Stimulated activated CD4-positive, alpha-beta T cell treated with anti-CD3 and anti-CD28 coated beads, Interleukin-4, amount 100 ng/mL, for 4 hours (primary cell): Measurements from ENCODE around the gene TSC2.
"Not testable (repeated sequence)": the region's sequence is repeated elsewhere in the genome, so short reads cannot be mapped to it uniquely, and the experiment has no call there.

ENCODE experiments used
- DNase-seq, 2 experiments: peaks; one replicate each; pipeline ENCODE4 v3.0.0-alpha.2; 2020

Gene TSC2

DNA sequence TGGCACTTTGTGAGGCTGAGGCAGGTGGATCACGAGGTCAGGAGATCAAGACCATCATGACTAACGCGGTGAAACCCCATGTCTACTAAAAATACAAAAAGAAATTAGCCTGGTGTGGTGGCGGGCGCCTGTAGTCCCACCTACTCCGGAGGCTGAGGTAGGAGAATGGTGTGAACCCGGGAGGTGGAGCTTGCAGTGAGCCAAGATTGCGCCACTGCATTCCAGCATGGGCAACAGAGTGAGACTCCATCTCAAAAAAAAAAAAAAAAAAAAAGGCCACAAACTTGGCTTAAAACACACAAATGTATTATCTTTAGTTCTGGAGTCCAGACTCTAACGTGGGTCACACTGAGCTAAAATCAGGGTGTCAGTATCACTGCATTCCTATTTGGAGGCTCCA lies 36.1 kb upstream of the TSC2 start:
- DNase-seq: not testable (repeated sequence)

DNA sequence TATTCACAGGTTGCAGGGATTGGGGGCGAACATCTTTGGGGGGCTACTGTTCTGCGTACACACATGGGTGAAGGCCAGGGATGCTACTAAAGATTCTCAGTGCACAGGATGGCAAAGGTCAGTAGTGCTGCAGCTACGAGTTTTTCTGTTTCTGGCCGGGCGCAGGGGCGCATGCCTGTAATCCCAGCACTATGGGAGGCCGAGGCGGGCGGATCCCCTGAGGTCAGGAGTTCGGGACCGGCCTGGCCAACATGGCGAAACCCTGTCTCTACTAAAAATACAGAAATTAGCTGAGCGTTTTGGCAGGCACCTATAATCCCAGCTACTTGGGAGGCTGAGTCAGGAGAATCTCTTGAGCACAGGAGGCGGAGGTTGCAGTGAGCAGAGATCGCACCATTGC lies 34.3 kb upstream of the TSC2 start:
- DNase-seq: no peak

DNA sequence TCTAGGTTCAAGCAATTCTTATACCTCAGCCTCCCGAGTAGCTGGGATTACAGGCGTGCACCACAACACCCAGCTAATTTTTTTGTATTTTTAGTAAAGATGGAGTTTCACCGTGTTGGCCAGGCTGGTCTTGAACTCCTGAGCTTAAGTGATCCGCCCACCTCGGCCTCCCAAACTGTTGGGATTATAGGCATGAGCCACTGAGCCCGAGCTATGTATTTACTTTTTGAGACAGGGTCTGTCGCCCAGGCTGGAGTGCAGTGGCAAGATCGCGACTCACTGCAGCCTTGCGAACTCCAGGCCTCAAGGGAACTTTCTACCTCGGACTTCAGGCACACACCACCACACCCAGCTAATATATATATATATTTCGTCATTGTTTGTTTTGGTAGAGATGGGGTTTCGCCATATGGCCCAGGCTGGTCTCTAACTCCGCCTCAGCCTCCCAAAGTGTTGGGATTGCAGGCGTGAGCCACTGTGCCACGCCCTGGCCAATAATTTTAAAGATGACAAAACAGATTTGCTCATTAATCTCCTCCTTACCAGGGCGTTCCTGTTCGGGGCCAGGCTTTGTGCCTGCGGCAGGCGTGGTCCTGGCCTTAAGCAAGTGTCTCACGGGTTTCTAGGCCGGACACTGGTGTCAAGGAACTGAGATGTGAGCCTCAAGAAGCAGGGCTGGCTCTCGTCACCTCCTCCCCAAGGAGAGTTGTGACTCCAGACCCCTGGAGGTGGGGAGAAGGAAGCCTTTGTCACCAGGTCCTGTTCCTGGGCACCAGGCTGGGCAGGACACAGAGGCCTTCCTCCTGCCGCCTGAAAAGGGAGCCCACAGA lies 32.5 kb upstream of the TSC2 start:
- no peak for DNase-seq

DNA sequence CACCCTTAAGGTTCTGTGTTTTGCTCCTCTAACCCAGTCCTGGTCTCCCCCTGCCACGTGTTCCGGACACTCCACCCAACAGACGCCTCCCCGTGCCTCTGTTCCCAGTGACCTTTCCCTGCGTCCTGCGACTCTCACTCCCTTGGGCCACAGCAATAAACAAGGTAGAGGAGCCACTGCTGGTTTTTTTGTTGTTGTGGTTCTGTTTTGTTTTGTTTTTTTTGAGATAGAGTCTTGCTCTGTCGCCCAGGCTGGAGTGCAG lies 31.9 kb upstream of the TSC2 start:
- DNase-seq: no peak

DNA sequence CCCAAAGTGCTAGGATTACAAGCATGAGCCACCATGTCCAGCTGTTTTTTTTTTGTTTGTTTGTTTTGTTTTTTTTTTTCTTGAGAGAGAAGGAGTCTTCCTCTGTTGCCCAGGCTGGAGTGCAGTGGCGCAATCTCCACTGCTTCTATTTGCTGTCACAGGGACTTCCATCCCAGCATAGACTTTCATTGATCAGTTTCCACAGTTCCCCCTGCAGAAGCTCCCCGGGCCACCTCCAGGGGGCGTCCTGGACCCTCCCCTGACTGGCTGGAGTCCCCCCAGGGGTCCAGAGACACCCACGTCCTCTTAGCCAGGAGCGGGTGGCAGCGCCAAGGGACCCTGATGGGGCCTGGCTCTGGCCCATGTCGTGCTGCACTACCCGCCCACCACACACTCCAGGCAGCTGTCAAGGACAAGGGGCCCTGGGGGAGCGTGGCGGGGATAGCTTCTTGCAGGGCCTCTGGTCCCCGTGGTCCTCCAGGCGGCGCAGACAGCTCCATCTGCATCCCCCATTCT lies 31.3 kb upstream of the TSC2 start:
- no peak for DNase-seq

DNA sequence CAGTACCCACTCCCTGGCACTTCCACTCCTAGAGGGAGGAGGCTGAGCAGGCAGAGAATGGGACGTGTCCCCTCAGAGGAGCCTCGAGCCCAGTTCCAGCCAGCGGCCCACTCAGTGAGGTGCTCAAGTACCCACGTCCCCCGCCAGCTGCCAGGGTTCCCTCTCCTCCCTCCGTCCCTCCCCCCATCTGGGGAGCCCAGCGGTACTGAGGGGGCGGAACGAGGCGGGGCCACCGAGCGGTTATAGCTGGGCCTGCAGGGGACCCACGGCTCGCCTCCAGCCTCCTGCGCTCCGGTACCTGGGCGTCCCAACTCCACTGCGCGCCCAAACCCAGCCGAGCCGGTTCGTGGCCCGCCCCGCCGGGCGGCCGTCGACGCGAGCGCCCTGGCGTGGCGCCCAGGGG lies 28.3 kb upstream of the TSC2 start, which contains the start of gene NPW:
NPW (plus strand) TSS at position 268 of the 403 bp plus-strand sequence.
- peak; percentile 37 to 40 for DNase-seq

DNA sequence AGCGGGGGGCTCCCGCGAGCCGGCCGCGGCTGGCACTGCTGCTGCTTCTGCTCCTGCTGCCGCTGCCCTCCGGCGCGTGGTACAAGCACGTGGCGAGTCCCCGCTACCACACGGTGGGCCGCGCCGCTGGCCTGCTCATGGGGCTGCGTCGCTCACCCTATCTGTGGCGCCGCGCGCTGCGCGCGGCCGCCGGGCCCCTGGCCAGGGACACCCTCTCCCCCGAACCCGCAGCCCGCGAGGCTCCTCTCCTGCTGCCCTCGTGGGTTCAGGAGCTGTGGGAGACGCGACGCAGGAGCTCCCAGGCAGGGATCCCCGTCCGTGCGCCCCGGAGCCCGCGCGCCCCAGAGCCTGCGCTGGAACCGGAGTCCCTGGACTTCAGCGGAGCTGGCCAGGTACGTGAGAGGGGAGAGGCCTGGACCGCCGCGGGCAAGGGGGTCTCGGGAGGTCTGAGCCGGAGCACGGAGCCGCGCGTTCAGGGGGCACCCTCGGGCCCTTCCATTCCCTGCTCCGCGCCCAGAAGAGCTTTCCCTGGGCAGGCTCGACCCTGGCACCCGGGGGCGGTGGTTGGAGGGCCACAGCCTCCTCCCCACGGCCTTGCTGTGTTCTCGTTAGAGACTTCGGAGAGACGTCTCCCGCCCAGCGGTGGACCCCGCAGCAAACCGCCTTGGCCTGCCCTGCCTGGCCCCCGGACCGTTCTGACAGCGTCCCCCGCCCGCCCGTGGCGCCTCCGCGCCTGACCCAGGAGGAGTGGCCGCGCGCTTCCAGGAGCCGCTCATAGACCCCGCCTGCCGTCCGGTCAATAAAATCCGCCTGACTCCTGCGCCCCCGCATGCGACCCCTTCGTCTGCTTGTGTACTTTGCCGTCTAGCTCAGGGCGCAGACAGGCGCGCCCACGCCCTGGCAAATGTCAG lies 27.6 kb upstream of the TSC2 start:
- no peak for DNase-seq

DNA sequence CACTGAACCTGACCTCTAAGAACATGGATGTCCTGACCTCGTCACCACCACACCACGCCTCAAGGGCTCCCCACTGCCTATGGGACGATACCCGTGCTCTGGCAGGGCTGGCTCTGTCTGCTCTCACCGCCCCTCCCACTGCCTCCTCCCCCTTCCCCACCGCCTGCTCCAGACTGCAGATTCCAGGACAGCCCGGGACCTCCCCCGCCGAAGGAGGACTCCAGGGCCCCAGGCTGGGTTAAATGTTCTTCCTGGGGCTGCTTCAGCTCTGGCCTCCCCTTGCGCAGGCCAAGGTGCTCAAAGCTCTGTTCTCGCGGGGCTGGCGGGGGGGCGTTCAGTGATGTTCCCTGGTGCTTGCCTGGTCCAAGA lies 25.1 kb upstream of the TSC2 start:
- DNase-seq: no peak

DNA sequence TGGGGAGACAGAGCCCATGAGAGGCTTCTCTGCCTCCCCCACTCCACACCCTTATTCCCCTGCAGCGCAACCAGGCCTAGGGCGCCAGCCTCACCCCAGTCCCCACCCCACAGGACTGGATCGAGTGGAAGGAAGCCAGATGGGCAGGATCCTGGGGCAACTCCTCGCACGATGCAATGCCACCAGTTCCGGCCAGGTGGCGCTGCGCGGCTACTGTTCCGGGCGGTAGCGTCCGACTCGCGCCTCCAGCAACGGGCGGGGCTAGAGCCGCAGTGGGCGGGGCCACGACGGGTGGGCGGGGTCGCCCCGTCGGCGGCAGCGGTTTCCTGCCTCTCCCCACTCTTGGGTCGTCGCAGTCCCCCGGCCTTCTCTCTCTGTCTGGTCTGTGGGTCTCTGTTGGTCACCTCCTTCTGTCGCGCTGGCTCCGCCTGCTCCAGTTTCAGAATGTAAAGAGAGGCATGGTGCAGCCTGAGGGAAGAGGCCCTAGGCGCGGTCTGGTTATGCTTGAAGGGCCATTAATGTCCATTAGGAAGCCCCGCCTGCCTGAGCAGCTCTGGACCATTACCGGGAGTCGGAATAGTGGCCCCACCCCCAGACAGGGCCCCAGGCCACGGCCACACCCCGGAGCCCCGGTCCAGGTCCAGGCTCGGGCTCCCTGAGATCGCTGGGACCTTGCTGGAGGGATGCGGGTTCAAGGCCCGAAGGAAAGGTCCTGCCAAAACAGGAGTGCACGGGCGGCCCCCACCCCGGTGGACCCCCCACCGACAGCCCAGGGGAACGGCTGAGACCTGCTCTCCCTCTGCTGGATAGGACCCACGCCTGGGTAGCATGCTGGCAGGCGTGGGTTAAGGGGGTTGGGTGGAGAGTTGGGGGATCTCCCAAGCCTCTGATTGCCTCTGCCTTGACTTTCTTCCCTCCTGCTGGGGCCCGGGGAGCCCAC lies 24.4 kb upstream of the TSC2 start:
- DNase-seq: peak; percentile 90 to 97

DNA sequence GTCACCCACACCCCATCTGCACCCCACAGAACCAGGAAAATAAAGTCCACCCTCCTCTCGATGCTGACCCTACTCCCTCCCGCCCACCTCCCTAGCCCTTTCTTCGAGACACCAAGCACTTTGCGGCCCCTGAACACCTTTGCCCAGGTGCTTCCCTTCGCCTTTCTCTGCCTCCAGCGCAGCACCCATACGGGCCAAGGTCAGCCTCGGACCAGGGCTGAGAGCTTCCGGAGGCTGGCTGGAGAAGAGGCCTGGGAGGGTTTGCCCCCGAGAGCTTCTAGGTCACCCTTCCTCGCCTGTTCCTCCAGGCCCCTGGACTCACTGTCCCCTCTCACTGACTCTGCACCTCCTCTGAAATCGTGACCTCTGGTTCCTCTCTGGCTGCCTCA lies 23.8 kb upstream of the TSC2 start:
- no peak for DNase-seq

DNA sequence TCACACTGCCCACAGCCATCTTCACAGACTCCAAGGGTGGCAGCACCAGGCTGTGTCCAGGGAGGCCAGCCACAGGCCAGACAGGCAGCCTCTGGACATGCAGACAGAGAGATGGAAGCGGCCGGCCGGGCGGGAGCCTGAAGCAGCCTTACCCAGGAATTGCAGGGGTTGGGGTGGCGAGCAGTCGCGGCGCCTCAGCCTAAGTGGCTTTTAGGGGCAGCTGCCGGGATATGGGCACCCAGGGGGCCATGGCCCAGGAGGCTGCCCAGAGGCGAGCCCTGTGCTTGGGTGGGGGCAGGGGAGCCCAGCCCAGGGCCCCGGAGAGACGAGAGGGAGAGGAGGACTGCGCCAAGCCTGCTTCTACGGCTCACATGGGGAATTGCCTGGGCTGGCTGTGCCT lies 22.5 kb upstream of the TSC2 start:
- no peak for DNase-seq

DNA sequence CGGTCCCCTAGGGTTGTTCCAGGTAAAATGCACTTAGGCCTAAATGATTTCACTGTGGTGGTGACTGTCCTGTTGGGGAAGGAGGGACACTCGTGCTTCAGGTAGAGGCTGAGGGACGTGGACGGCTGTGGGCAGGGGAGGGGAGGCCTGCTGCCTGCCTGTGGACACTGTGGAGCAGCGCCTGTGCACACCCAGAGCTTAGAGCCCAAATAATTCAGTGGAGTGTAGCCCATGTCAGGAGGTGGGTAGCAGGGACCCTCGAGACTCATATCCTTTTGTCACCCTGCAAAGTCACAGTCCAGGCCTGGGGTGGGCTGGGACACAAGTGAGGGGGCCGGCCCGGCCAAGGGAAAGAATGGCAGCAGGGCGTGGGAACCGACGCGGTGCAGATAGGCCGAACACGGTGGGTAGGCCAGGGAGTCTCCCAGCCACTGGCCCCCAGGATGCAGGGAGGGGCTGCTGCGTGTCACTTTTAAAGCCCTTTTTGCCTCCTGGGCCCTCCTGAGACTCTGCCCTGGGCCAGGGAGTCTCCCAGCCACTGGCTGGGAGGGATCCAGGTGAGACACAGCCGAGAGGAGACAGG lies 21.8 kb upstream of the TSC2 start:
- no peak for DNase-seq

DNA sequence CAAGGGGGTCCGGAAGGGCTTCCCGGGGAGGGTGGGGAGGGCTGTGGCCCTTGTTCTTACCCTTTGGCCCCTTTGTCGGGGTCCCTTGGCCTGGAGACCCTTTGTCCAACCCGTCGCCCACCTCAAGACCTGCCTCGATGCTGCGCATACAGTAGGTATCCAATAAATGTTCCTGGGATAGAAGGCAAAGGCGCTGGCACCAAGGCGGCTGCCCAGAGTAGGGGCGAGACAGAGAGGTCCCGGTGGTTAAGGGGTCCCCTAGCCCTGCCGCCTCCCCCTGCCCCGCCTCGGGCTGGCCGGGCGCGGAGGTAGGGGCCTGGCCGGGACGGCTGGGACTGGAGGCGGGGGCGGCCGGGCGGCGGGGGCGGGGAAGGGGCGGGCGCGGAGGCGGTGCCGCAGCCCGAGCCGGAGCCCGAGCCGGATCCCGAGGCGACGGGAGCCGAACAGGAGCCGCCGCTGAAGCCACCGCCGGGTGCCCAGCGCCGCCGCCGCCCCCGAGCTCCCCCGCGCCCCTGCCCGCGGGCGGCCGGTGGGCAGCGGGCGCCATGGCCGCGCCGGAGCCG lies 21.2 kb upstream of the TSC2 start, which contains the start of gene NHERF2:
NHERF2 (plus strand) TSS at position 442 of the 563 bp plus-strand sequence; CDS start at position 546, 104 bp downstream.
- no peak for DNase-seq

DNA sequence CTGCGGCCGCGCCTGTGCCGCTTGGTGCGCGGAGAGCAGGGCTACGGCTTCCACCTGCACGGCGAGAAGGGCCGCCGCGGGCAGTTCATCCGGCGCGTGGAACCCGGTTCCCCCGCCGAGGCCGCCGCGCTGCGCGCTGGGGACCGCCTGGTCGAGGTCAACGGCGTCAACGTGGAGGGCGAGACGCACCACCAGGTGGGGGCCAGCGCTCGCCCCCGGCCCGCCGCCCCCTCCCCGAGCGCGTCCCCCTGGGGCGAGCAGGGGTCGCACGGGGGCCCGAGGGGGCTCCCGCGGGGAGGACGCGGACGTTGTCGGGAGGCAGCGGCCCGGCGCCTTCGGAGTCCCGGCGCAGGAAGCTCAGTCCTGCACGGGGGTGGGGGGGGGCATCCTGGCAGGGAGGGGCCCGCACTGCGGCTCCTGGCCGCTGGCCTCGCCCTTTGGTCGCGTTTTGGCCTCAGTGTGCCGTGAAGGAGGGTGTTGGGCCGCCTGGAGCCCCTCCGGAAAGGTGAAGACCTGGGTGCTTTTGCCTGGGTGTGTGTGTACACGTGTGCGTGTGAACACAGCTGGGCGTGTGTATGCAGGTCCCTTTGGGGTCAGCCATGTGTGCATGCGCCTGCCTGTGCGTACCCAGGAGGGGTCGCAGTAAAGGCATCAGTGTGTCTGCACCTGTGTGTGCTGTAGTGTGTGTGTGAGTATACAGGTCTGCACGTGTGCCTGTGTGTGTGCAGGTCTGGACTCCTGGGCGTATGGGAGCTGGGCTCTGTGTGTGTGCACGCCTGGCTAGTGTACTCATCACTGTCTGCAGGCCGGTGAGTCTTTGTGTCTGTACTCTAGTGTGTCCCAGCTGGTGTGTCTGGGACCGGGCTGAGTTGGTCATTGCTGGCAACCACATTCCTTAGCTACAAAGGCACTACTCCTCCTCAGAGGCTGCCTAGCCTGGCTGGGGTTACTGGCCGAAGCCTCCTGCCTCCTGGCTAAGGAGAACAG lies 20.5 kb upstream of the TSC2 start:
- no peak for DNase-seq

DNA sequence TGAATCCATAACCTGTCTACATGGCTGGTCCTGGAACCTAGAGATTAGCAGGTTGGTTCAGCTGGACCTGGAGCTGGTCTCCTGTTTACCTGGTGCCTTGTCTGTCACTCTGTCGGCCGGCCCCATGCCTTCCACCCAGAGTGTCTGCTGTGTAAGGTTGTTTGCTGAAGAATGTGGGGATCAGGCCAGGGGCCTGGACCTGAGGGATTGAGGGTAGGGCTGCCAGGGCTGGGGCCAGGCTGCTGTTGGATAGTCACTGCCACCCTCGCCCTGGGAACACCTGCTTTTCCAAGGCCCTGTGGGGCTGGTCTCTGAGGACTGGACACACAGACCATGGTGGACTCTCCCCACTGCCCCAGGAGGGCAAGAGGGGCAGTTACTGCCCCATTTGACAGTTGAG lies 19.6 kb upstream of the TSC2 start:
- DNase-seq: no peak

DNA sequence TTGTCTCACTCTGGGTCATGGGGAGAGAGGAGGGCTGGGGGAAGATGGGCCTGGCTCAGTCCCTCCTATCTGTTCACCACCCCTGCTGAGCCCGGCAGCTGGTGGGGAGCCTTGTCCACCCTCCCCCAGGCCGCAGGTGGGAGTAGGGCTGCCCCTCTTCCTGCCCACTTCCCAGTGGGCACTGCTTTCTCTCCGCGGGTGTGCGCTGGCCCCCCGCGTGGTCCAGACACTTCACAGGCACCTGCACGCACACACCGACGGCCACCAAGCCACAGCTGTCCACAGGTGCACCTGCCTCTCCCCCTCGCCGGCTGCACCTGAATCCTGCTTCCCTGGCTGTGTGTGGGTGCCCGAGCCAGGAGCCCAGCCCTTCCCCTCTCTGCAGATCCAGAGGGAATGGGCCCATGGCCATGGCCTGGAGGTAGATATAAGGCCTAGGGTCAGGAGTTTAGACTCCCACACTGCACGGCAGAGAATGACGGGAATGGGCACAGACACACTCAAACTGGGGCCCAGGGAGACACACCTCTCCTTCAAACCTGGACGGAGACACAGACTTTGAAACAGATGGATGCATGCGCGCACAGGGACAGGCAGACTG lies 19.1 kb upstream of the TSC2 start:
- no peak for DNase-seq

DNA sequence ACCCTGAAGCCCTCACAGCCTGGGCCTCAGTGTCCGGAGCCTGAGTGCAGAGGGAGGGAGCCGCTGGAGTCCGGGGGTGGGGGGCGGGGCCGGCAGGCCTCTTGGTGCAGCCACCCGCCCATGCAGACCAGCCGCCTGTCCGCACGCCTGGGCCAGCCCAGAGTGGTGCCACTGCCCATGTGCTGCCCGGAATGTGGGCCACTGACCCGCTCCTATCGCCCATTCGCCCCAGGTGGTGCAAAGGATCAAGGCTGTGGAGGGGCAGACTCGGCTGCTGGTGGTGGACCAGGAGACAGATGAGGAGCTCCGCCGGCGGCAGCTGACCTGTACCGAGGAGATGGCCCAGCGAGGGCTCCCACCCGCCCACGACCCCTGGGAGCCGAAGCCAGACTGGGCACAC lies 18.4 kb upstream of the TSC2 start:
- no peak for DNase-seq

DNA sequence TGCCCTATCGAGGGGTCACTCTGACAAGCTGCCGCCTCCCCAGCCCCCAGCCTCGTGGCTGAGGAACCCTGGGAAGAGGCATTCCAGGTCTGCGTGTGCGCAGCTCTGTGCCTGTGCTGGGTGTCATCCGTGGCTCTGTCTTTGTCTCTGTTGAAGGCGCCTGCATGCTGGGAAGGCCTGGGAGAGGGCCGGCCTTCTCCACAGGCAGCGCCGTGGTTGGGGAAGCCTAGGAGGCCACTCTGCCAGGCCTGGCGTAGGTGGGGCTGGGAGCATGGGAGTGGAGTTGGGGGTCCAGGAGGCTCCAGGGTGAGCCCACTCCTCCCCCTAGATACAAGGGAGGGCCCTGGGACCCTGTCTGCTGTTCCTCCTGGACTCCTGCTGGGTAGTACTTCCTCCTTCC lies 17.7 kb upstream of the TSC2 start:
- DNase-seq: no peak

DNA sequence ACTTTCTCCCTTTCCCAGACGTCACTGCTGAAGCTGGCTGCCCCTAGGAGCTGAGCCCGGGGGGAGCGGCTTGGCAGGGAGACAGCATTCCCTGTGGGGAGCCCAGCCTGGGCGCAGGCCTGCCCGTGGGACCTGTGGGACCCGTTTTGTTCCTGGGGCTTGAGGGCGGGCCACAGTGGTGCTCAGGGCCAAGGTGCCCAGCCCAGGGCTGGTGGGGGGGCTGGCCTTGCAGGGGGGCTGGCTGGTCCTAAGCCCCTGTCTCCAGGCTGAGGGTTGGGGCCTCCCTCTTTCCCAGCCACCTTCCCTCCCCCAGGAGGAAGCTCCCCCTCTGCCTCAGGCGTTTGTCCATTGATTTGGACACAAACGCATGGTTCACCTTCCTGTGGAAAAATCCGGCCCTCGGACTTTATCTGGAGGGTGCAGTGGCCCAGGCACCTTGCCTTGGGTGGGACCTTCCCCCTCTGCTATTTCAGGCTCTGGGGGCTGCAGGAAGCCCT lies 16.7 kb upstream of the TSC2 start:
- no peak for DNase-seq
